Astrocyte (in vitro differentiated cells and primary cell): ENCODE data around the gene MOBP. TPM values are rescaled to one million over a fixed set of nuclear protein-coding genes. Genes with fewer than 3 reads are reported as not detected.

Source experiments
- DNase-seq: peaks from one replicate; pipeline ENCODE4 v3.0.0-alpha.2; 2010; ENCODE audit warnings: low read depth
- FAIRE-seq: peaks from 2 replicates; lab custom pipeline; 2011; peaks lifted over from hg19 to GRCh38; lab: Jason Lieb, UNC
- H2AFZ ChIP-seq: 2 replicates; pipeline ENCODE4 v1.6.0; 2012; ENCODE audit warnings: low read depth, low read length, inconsistent platforms
- H3K27ac ChIP-seq: 2 replicates; pipeline ENCODE4 v1.5.1; 2011; ENCODE audit warnings: low read depth, low read length, inconsistent platforms
- H3K27me3 ChIP-seq: 2 replicates; pipeline ENCODE4 v1.6.0; 2011; ENCODE audit warnings: low read length, inconsistent platforms; ENCODE audit not compliant: insufficient read depth
- H3K36me3 ChIP-seq: 2 replicates; pipeline ENCODE4 v1.5.1; 2011; ENCODE audit warnings: low read length, inconsistent platforms; ENCODE audit not compliant: insufficient read depth
- H3K4me1 ChIP-seq: 2 replicates; pipeline ENCODE4 v1.5.1; 2011; ENCODE audit warnings: low read length, inconsistent platforms; ENCODE audit not compliant: insufficient read depth
- H3K4me2 ChIP-seq: 2 replicates; pipeline ENCODE4 v1.6.0; 2012; ENCODE audit warnings: low read length, inconsistent platforms
- H3K4me3 ChIP-seq: 2 replicates; pipeline ENCODE4 v1.5.1; 2011; ENCODE audit warnings: low read depth, mild to moderate bottlenecking, low read length, inconsistent platforms; ENCODE audit not compliant: insufficient read depth
- H3K79me2 ChIP-seq: 2 replicates; pipeline ENCODE4 v1.6.0; 2012; ENCODE audit warnings: mild to moderate bottlenecking, low read length, inconsistent platforms; ENCODE audit not compliant: insufficient read depth
- H3K9ac ChIP-seq: 2 replicates; pipeline ENCODE4 v1.6.0; 2012; ENCODE audit warnings: mild to moderate bottlenecking, low read length, inconsistent platforms
- H3K9me3 ChIP-seq: 2 replicates; pipeline ENCODE4 v1.5.1; 2012; ENCODE audit warnings: low read depth, mild to moderate bottlenecking, low read length, inconsistent platforms; ENCODE audit not compliant: insufficient read depth
- H4K20me1 ChIP-seq: 2 replicates; pipeline ENCODE4 v1.6.0; 2012; ENCODE audit warnings: low read length, inconsistent platforms; ENCODE audit not compliant: insufficient read depth
- H3K27ac Mint-ChIP-seq: one replicate; pipeline ENCODE4 v1.8.0; 2021; ENCODE audit warnings: mild to moderate bottlenecking, mixed read lengths; ENCODE audit not compliant: unreplicated experiment
- H3K27me3 Mint-ChIP-seq: one replicate; pipeline ENCODE4 v1.8.0; 2021; ENCODE audit warnings: low read depth, mixed read lengths; ENCODE audit not compliant: unreplicated experiment
- H3K36me3 Mint-ChIP-seq: one replicate; pipeline ENCODE4 v1.8.0; 2021; ENCODE audit warnings: low read depth, mixed read lengths; ENCODE audit not compliant: unreplicated experiment
- H3K4me1 Mint-ChIP-seq: one replicate; pipeline ENCODE4 v1.8.0; 2021; ENCODE audit warnings: low read depth, mixed read lengths; ENCODE audit not compliant: unreplicated experiment
- H3K4me3 Mint-ChIP-seq: one replicate; pipeline ENCODE4 v1.8.0; 2021; ENCODE audit warnings: mild to moderate bottlenecking, moderate library complexity, mixed read lengths; ENCODE audit not compliant: unreplicated experiment
- H3K9me3 Mint-ChIP-seq: one replicate; pipeline ENCODE4 v1.8.0; 2021; ENCODE audit warnings: mild to moderate bottlenecking, mixed read lengths; ENCODE audit not compliant: unreplicated experiment
- CTCF ChIP-seq: IDR thresholded peaks from 2 replicates; pipeline ENCODE4 v1.5.1; 2011; ENCODE audit warnings: low read depth, mild to moderate bottlenecking, inconsistent platforms, low read length, moderate library complexity; ENCODE audit not compliant: insufficient read depth
- EZH2 ChIP-seq: IDR thresholded peaks from 2 replicates; pipeline ENCODE4 v1.6.1; 2012; ENCODE audit warnings: mild to moderate bottlenecking, low read length, inconsistent platforms; ENCODE audit not compliant: insufficient read depth
- total RNA-seq: library from RNA; stranded (reverse); gene quantifications from 2 replicates; pipeline ENCODE4 v1.2.1, GENCODE V29; 2021

Gene MOBP
- total RNA-seq, 1 donor from 2014 or later: 0.16 TPM

- H3K4me3 Mint-ChIP-seq: no peak overlapping the region
- peaks cover 5% of the 10 kb centered on the region for H3K36me3 Mint-ChIP-seq
- no peaks in the 10 kb centered on the region for H3K36me3 ChIP-seq
- H2AFZ ChIP-seq: no peak overlapping the region
- H3K9me3 ChIP-seq: no peaks in the 10 kb centered on the region
- peaks cover 6% of the 10 kb centered on the region for H4K20me1 ChIP-seq
- H3K4me1 ChIP-seq: no peaks in the 10 kb centered on the region
- no peaks in the 10 kb centered on the region for H3K9me3 Mint-ChIP-seq
- FAIRE-seq: no peak
- no peak overlapping the region for H3K27ac ChIP-seq
- no peaks in the 10 kb centered on the region for H3K27me3 ChIP-seq
- H3K4me2 ChIP-seq: no peak overlapping the region
- no peak overlapping the region for H3K27ac Mint-ChIP-seq
- no peak overlapping the region for H3K4me3 ChIP-seq
- H3K79me2 ChIP-seq: no peaks in the 10 kb centered on the region
- no peak overlapping the region for H3K9ac ChIP-seq
- TF ChIP-seq CTCF (no peak), EZH2 (no peak)
- no peaks in the 10 kb centered on the region for H3K4me1 Mint-ChIP-seq
- no peak for DNase-seq
- H3K27me3 Mint-ChIP-seq: no peaks in the 10 kb centered on the region
Measured at GRCh38 chr3:39420543-39420942, 46.9 kb upstream of the MOBP start.

- Histone ChIP-seq H3K27ac (no peak overlapping the region), H4K20me1 (no peaks in the 10 kb centered on the region), H3K4me2 (no peak overlapping the region), H3K9ac (no peak overlapping the region), H2AFZ (no peak overlapping the region), H3K4me3 (no peak overlapping the region), H3K27me3 (no peaks in the 10 kb centered on the region), H3K36me3 (no peaks in the 10 kb centered on the region), H3K79me2 (no peaks in the 10 kb centered on the region), H3K9me3 (no peaks in the 10 kb centered on the region), H3K4me1 (no peaks in the 10 kb centered on the region)
- DNase-seq: no peak
- H3K27ac Mint-ChIP-seq: no peak overlapping the region
- H3K36me3 Mint-ChIP-seq: peaks cover 5% of the 10 kb centered on the region
- H3K27me3 Mint-ChIP-seq: no peaks in the 10 kb centered on the region
- no peaks in the 10 kb centered on the region for H3K9me3 Mint-ChIP-seq
- TF ChIP-seq EZH2: no peak
- TF ChIP-seq CTCF: no peak
- FAIRE-seq: no peak
- H3K4me1 Mint-ChIP-seq: no peaks in the 10 kb centered on the region
- no peak overlapping the region for H3K4me3 Mint-ChIP-seq
Measured at GRCh38 chr3:39423436-39423970, 44.0 kb upstream of the MOBP start.

- H3K27me3 ChIP-seq: no peaks in the 10 kb centered on the region
- no peaks in the 10 kb centered on the region for H4K20me1 ChIP-seq
- H3K79me2 ChIP-seq: no peaks in the 10 kb centered on the region
- Mint-ChIP-seq H3K36me3 (peaks cover 5% of the 10 kb centered on the region), H3K4me3 (no peak overlapping the region), H3K9me3 (peaks cover 4% of the 10 kb centered on the region), H3K27me3 (peaks cover 4% of the 10 kb centered on the region), H3K4me1 (peaks cover 8% of the 10 kb centered on the region), H3K27ac (no peak overlapping the region)
- H3K36me3 ChIP-seq: no peaks in the 10 kb centered on the region
- H3K4me3 ChIP-seq: no peak overlapping the region
- H3K4me2 ChIP-seq: no peak overlapping the region
- H2AFZ ChIP-seq: no peak overlapping the region
- no peak for DNase-seq
- H3K27ac ChIP-seq: no peak overlapping the region
- no peaks in the 10 kb centered on the region for H3K9me3 ChIP-seq
- no peaks in the 10 kb centered on the region for H3K4me1 ChIP-seq
- no peak overlapping the region for H3K9ac ChIP-seq
- TF ChIP-seq CTCF (no peak), EZH2 (no peak)
- no peak for FAIRE-seq
Measured at GRCh38 chr3:39426312-39426711, 41.2 kb upstream of the MOBP start.
